NCI-H1694 (cell line): ENCODE measurements around the gene PDE4D.
"Not testable (repeated sequence)": the region's sequence is repeated elsewhere in the genome, so short reads cannot be mapped to it uniquely, and the experiment has no call there.

ENCODE experiments used
- DNase-seq: peaks from one replicate; lab custom pipeline; 2025; lab: John Stamatoyannopoulos, UW

The PDE4D gene

GRCh38 chr5:59328709-59329296 is 564.7 kb downstream of the PDE4D start:
- DNase-seq: no peak

- no peak for DNase-seq
These were observed 566.1 kb downstream of the PDE4D start for GRCh38 chr5:59327191-59327980.

- DNase-seq: no peak
These were observed 566.9 kb downstream of the PDE4D start for GRCh38 chr5:59326596-59326995.

GRCh38 chr5:59325070-59325469 is 568.5 kb downstream of the PDE4D start:
- DNase-seq: no peak

- no peak for DNase-seq
These were observed 570.6 kb downstream of the PDE4D start for GRCh38 chr5:59322894-59323293.

- no peak for DNase-seq
These were observed 571.5 kb downstream of the PDE4D start for GRCh38 chr5:59322058-59322457.

- no peak for DNase-seq
These were observed 571.9 kb downstream of the PDE4D start for GRCh38 chr5:59321642-59322041.

- DNase-seq: no peak
These were observed 573.1 kb downstream of the PDE4D start for GRCh38 chr5:59320420-59320819.

- no peak for DNase-seq
These were observed 574.3 kb downstream of the PDE4D start for GRCh38 chr5:59319250-59319649.

GRCh38 chr5:59317774-59318205 is 575.7 kb downstream of the PDE4D start:
- DNase-seq: no peak

- DNase-seq: no peak
These were observed 576.3 kb downstream of the PDE4D start for GRCh38 chr5:59317023-59317773.

GRCh38 chr5:59312223-59312622 is 581.3 kb downstream of the PDE4D start:
- DNase-seq: no peak

GRCh38 chr5:59308685-59309084 is 584.8 kb downstream of the PDE4D start:
- not testable (repeated sequence) for DNase-seq

- not testable (repeated sequence) for DNase-seq
These were observed 590.2 kb downstream of the PDE4D start for GRCh38 chr5:59303289-59303716.

GRCh38 chr5:59302509-59302908 is 591.0 kb downstream of the PDE4D start:
- DNase-seq: not testable (repeated sequence)

- no peak for DNase-seq
These were observed 591.8 kb downstream of the PDE4D start for GRCh38 chr5:59301727-59302126.

- no peak for DNase-seq
These were observed 592.6 kb downstream of the PDE4D start for GRCh38 chr5:59300930-59301329.

GRCh38 chr5:59299006-59299405 is 594.5 kb downstream of the PDE4D start:
- DNase-seq: no peak

- no peak for DNase-seq
These were observed 596.9 kb downstream of the PDE4D start for GRCh38 chr5:59296317-59297264.

GRCh38 chr5:59293700-59294099 is 599.8 kb downstream of the PDE4D start:
- no peak for DNase-seq

GRCh38 chr5:59291941-59292340 is 601.6 kb downstream of the PDE4D start:
- DNase-seq: no peak

GRCh38 chr5:59287884-59288283 is 605.6 kb downstream of the PDE4D start:
- no peak for DNase-seq
